Small intestine (tissue), 4 donors: ENCODE data around the gene MCM5. TPM values are rescaled to one million over a fixed set of nuclear protein-coding genes. Genes with fewer than 3 reads are reported as not detected.

Source experiments
- polyA plus RNA-seq, 4 donors: library from polyadenylated mRNA; stranded (reverse) in 3 of 4; unstranded in 1 of 4; fragments of 200-250 nt in 3 of 4; fragments of 120-200 nt in 1 of 4; gene quantifications; one replicate each; pipeline versions ENCODE4 v1.2.1 to v1.2.3, GENCODE V29; 2013
- donor health status: healthy with polysubstance abuse.
- donor health status: Bipolar disorder and iron deficiency.
- donor health status: healthy.

The MCM5 gene
- polyA plus RNA-seq, 4 donors: 5.6 to 39.5 (median 19.2) TPM

Other genes with a start within 250 kb of the MCM5 start
- 10 to 100 TPM in 2 of 4 donors, 1 to 10 TPM in 2; 7.0 to 17.0 (median 8.9) TPM for gene HMGXB4, start 142.6 kb upstream of the MCM5 start, polyA plus RNA-seq
- gene TOM1, start 100.2 kb upstream of the MCM5 start, polyA plus RNA-seq: 100 to 1,000 TPM in 2 of 4 donors, 10 to 100 TPM in 2; 46.6 to 112 (median 91.0) TPM
- gene HMOX1, start 19.0 kb upstream of the MCM5 start, polyA plus RNA-seq: 100 to 1,000 TPM in 1 of 4 donors, 10 to 100 TPM in 3; 22.3 to 119 (median 79.8) TPM
- gene RASD2, start 140.7 kb downstream of the MCM5 start, polyA plus RNA-seq: 1 to 10 TPM in 3 of 4 donors, under 1 TPM in 1; 0.54 to 3.7 (median 1.7) TPM
- 100 to 1,000 TPM in 1 of 4 donors, 10 to 100 TPM in 2, 1 to 10 TPM in 1; 1.9 to 106 (median 45.4) TPM for gene MB, start 217.2 kb downstream of the MCM5 start, polyA plus RNA-seq
- gene APOL6, start 248.3 kb downstream of the MCM5 start, polyA plus RNA-seq: 10 to 100 TPM; 11.3 to 30.5 (median 19.3) TPM